HepG2 (cell line): ENCODE results near the gene XRCC5. TPM values are rescaled to one million over a fixed set of nuclear protein-coding genes. Genes with fewer than 3 reads are reported as not detected.
A peak's percentile ranks its signal among the peaks of the same experiment; 100 is the strongest.
"Not testable (repeated sequence)": the region's sequence is repeated elsewhere in the genome, so short reads cannot be mapped to it uniquely, and the experiment has no call there.

Experiments used
- ATAC-seq: fragments of 200-7000 bp; cut with Tn5 transposase; 3 replicates; pipeline ENCODE4 v1.9.1; 2020; ENCODE audit warnings: mild to moderate bottlenecking, moderate library complexity
- BruUV-seq: library from RNA; stranded (reverse); fragments of 400-500 nt; replicated peaks from 2 replicates; lab custom pipeline; 2021; lab: Mats Ljungman, UMichigan
- CTCF ChIA-PET: fragments of 300-600 bp; formaldehyde crosslinking; extraction: SDS; loops from one replicate; lab custom pipeline; 2021; ENCODE audit warnings: low total read pairs, inconsistent platforms, low intra/inter-chr PET ratio; lab: Yijun Ruan, JAX
- POLR2A ChIA-PET: fragments of 350-600 bp; sonication (Branson Sonifier 250); formaldehyde crosslinking; loops from one replicate; lab custom pipeline; 2020; ENCODE audit warnings: antibody characterized with exemption, inconsistent platforms; lab: Yijun Ruan, JAX
- DNase-seq: peaks from one replicate; pipeline ENCODE4 v3.0.0-alpha.2; 2015; ENCODE audit warnings: low spot score
- FAIRE-seq: peaks from 3 replicates; lab custom pipeline; 2011; peaks lifted over from hg19 to GRCh38; lab: Jason Lieb, UNC
- H2AFZ ChIP-seq: one replicate; pipeline ENCODE4 v1.6.1; 2011; ENCODE audit warnings: low read length, inconsistent platforms
- H3K27ac ChIP-seq: fragments of 300-600 bp; 3 replicates; pipeline ENCODE4 v1.8.0; 2011; ENCODE audit warnings: mixed run types, mild to moderate bottlenecking, mixed read lengths, low read length, inconsistent platforms; ENCODE audit not compliant: insufficient read depth; ENCODE audit errors: extremely low read length
- H3K27me3 ChIP-seq, 2 experiments: fragments of 200-600 bp in 1 of 2; 2 replicates in 1 of 2; 3 replicates in 1 of 2; pipeline versions ENCODE4 v1.6.0 to v1.8.0; 2011; ENCODE audit warnings: low read length in 2 of 2, mild to moderate bottlenecking in 2 of 2, moderate library complexity in 2 of 2, inconsistent platforms in 1 of 2; ENCODE audit not compliant: insufficient read depth in 2 of 2, control insufficient read depth in 1 of 2
- H3K36me3 ChIP-seq, 2 experiments: fragments of 200-600 bp in 1 of 2; replicated peaks in 1 of 2; 2 replicates in 1 of 2; 3 replicates in 1 of 2; pipeline versions ENCODE4 v1.5.1 to v1.8.0; 2011; ENCODE audit warnings: low read length in 2 of 2, inconsistent platforms in 1 of 2; ENCODE audit not compliant: insufficient read depth in 2 of 2, control insufficient read depth in 1 of 2
- H3K4me1 ChIP-seq: 2 replicates; pipeline ENCODE4 v1.5.1; 2012; ENCODE audit warnings: low read length, inconsistent platforms; ENCODE audit not compliant: insufficient read depth
- H3K4me2 ChIP-seq: 2 replicates; pipeline ENCODE4 v1.6.0; 2011; ENCODE audit warnings: low read depth, low read length, inconsistent platforms
- H3K4me3 ChIP-seq, 3 experiments: fragments of 200-600 bp in 1 of 3; sonication (generic), shearing (Covaris generic) in 1 of 3; replicated peaks in 1 of 3; 2 replicates each; pipeline ENCODE4 v1.5.1; 2011 to 2016; ENCODE audit warnings: low read length in 3 of 3, inconsistent platforms in 2 of 3, low read depth in 2 of 3, mild to moderate bottlenecking in 2 of 3, control low read depth in 1 of 3, mixed read lengths in 1 of 3; ENCODE audit not compliant: insufficient read depth in 1 of 3
- H3K79me2 ChIP-seq: one replicate; pipeline ENCODE4 v1.6.1; 2011; ENCODE audit warnings: low read length, inconsistent platforms; ENCODE audit not compliant: insufficient read depth
- H3K9ac ChIP-seq: 2 replicates; pipeline ENCODE4 v1.6.0; 2011; ENCODE audit warnings: mild to moderate bottlenecking, low read depth, low read length, inconsistent platforms; ENCODE audit not compliant: insufficient read depth
- H3K9me3 ChIP-seq: 2 replicates; pipeline ENCODE4 v1.5.1; 2012; ENCODE audit warnings: mild to moderate bottlenecking, low read length
- H4K20me1 ChIP-seq: 2 replicates; pipeline ENCODE4 v1.6.0; 2011; ENCODE audit warnings: inconsistent platforms, mild to moderate bottlenecking, low read length, moderate library complexity; ENCODE audit not compliant: insufficient read depth
- RAD21 ChIP-seq: fragments of 450-650 bp; formaldehyde crosslinking; IDR thresholded peaks from 2 replicates; pipeline ENCODE4 v1.5.0; 2020; ENCODE audit warnings: mild to moderate bottlenecking
- SMC3 ChIP-seq: IDR thresholded peaks from 2 replicates; pipeline ENCODE4 v1.6.1; 2011; ENCODE audit warnings: low read length, improper control_type of control experiment
- SP140L ChIP-seq: sonication (generic); formaldehyde crosslinking; IDR thresholded peaks from 2 replicates; pipeline ENCODE4 v1.4.0; 2020; ENCODE audit warnings: missing genetic modification reagents, borderline replicate concordance
- STAG1 ChIP-seq: sonication (generic); formaldehyde crosslinking; IDR thresholded peaks from 2 replicates; pipeline ENCODE4 v1.4.0; 2020; ENCODE audit warnings: missing genetic modification reagents
- ZNF644 ChIP-seq: IDR thresholded peaks from 2 replicates; pipeline ENCODE4 v1.6.1; 2016; ENCODE audit warnings: low read depth
- ZSCAN21 ChIP-seq: sonication (generic); formaldehyde crosslinking; IDR thresholded peaks from 2 replicates; pipeline ENCODE4 v1.8.0; 2022; ENCODE audit warnings: mild to moderate bottlenecking, missing genetic modification reagents, moderate library complexity, borderline replicate concordance
- ZZZ3 ChIP-seq: sonication (generic); formaldehyde crosslinking; IDR thresholded peaks from 2 replicates; pipeline ENCODE4 v1.4.0; 2020; ENCODE audit warnings: missing genetic modification reagents, mild to moderate bottlenecking, borderline replicate concordance
- WGBS: methylation state at CpG from one replicate; pipeline ENCODE4 v1.1.6; 2017; ENCODE audit warnings: low lambda C conversion rate; 5-methylcytosine and 5-hydroxymethylcytosine counted together
- in situ Hi-C: cut with HindIII; loops from 2 replicates; pipeline ENCODE4 v1.10.0; 2017; ENCODE audit warnings: low pct_unique_long_range_greater_than_20kb; ENCODE audit not compliant: extremely low pct_ligation_motif_present
- intact Hi-C: fragments of 100-400 bp; cut with micrococcal nuclease; formaldehyde crosslinking; loops from one replicate; pipeline ENCODE4 v1.10.0; 2022; ENCODE audit not compliant: unreplicated experiment
- polyA plus RNA-seq, 8 experiments: library from polyadenylated mRNA; depleted of rRNA in 3 of 8; stranded (reverse) in 7 of 8; unstranded in 1 of 8; fragments of >200 nt; fragmentation: Illumina TruSeq in 4 of 8; extraction: Trizol in 4 of 8; gene quantifications; 2 replicates each; pipeline versions ENCODE4 v1.2.1 to v1.2.3, GENCODE V29; 2011 to 2016; ENCODE audit warnings: low read depth in 4 of 8, missing spikeins in 1 of 8, mixed read lengths in 1 of 8; ENCODE audit not compliant: insufficient read depth in 1 of 8
- total RNA-seq, 5 experiments: library from RNA; depleted of rRNA; stranded (reverse); fragments of >200 nt; fragmentation: Illumina TruSeq; extraction: Trizol; gene quantifications; 2 replicates each; pipeline ENCODE4 v1.2.3, GENCODE V29; 2016; ENCODE audit warnings: low read depth in 1 of 5
- TF ChIP-seq, protein P1 (sequence below): sonication (generic); formaldehyde crosslinking; IDR thresholded peaks from 2 replicates; pipeline ENCODE4 v1.5.0; 2020; ENCODE audit warnings: mild to moderate bottlenecking, missing genetic modification reagents, moderate library complexity
- TF ChIP-seq, protein P2 (sequence below): sonication (generic); formaldehyde crosslinking; IDR thresholded peaks from 2 replicates; pipeline ENCODE4 v1.5.1; 2020; ENCODE audit warnings: missing genetic modification reagents, mild to moderate bottlenecking, borderline replicate concordance

The XRCC5 gene
- total and polyA plus RNA-seq, 2 of the 13 experiments (the other 11 are each of a cell fraction or from before 2014, with no cell fraction given), result 264 to 454 TPM

DNA sequence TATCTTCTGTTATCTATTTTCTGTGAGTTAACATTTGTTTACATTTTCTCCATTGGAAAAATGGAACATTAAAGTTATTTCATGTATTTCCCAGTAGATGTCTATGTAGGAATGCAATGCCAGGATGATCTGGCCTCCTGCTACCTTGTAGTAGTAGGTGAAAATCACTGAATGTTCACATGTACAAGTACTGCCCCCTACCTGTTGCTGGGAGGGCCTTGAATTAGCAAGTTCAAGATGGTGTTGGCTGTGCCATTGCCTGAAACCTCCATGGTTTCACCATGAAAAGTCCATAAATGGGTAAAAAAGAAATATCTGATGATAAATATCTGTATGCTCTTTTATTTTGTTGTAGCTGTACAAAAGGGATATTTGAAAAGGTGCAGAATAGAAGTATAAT is 30.7 kb downstream of the XRCC5 start:
- FAIRE-seq, result peak; percentile 8
- peaks cover 45 to 91% of the 10 kb centered on the region in 2 experiments for H3K36me3 ChIP-seq

DNA sequence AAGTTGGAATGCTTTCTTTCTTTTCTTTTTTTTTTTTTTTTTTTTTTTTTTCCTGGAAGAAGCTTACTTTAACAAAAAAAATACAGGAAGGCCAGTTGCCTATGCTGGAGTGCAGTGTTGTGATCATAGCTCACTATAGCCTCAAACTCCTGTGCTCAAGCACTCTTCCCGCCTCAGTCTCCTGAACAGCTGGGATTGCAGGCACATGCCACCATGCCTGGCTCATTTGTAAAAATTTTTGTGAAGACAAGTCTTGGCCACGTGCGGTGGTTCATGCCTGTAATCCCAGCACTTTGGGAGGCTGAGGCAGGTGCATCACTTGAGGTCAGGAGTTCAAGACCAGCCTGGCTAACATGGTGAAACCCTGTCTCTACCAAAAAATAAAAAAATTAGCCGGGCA is 32.4 kb downstream of the XRCC5 start:
- BruUV-seq, H3K9me3 ChIP-seq, H3K4me1 ChIP-seq, H2AFZ ChIP-seq, CTCF ChIA-PET, H3K27ac ChIP-seq, H3K4me3 ChIP-seq, in situ Hi-C loops, FAIRE-seq, ATAC-seq, H4K20me1 ChIP-seq, H3K27me3 ChIP-seq, DNase-seq, H3K4me2 ChIP-seq, H3K9ac ChIP-seq, H3K79me2 ChIP-seq: not testable (repeated sequence)
- WGBS, result 95% methylated on average over 4 of the region's 4 CpGs
- intact Hi-C loops, result loop anchor here (2.0 kb wide), 1 partner anchor 31 kb away; no protein-coding TSS in a partner anchor
- POLR2A ChIA-PET, result interaction anchor here (0.6 kb wide), 1 partner anchor 106 kb away, joined by 4 read pairs; no protein-coding TSS in a partner anchor
- peaks cover 46 to 92% of the 10 kb centered on the region in 2 experiments for H3K36me3 ChIP-seq

More for the DNA sequence above, 30.7 kb downstream of the XRCC5 start:
- Histone ChIP-seq H3K27ac (no peak overlapping the region), H3K4me2 (no peak overlapping the region), H2AFZ (no peak overlapping the region), H3K27me3 (no peaks in the 10 kb centered on the region), H3K79me2 (no peaks in the 10 kb centered on the region), H3K4me3 (no peak overlapping the region), H3K9ac (no peak overlapping the region), H3K4me1 (no peaks in the 10 kb centered on the region), H3K9me3 (no peaks in the 10 kb centered on the region), H4K20me1 (no peaks in the 10 kb centered on the region)
- TF ChIP-seq, protein P1, sequence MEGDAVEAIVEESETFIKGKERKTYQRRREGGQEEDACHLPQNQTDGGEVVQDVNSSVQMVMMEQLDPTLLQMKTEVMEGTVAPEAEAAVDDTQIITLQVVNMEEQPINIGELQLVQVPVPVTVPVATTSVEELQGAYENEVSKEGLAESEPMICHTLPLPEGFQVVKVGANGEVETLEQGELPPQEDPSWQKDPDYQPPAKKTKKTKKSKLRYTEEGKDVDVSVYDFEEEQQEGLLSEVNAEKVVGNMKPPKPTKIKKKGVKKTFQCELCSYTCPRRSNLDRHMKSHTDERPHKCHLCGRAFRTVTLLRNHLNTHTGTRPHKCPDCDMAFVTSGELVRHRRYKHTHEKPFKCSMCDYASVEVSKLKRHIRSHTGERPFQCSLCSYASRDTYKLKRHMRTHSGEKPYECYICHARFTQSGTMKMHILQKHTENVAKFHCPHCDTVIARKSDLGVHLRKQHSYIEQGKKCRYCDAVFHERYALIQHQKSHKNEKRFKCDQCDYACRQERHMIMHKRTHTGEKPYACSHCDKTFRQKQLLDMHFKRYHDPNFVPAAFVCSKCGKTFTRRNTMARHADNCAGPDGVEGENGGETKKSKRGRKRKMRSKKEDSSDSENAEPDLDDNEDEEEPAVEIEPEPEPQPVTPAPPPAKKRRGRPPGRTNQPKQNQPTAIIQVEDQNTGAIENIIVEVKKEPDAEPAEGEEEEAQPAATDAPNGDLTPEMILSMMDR (CRISPR knock-in tag), result peak; percentile 70
- 0 out of 2 replicates have a peak, but pooled peaks have one; percentile 76 for TF ChIP-seq SP140L (CRISPR knock-in tag)
- TF ChIP-seq, protein P2, sequence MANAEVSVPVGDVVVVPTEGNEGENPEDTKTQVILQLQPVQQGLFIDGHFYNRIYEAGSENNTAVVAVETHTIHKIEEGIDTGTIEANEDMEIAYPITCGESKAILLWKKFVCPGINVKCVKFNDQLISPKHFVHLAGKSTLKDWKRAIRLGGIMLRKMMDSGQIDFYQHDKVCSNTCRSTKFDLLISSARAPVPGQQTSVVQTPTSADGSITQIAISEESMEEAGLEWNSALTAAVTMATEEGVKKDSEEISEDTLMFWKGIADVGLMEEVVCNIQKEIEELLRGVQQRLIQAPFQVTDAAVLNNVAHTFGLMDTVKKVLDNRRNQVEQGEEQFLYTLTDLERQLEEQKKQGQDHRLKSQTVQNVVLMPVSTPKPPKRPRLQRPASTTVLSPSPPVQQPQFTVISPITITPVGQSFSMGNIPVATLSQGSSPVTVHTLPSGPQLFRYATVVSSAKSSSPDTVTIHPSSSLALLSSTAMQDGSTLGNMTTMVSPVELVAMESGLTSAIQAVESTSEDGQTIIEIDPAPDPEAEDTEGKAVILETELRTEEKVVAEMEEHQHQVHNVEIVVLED (CRISPR knock-in tag), result 0 out of 2 replicates have a peak, but pooled peaks have one; percentile 27
- TF ChIP-seq ZNF644, result 0 out of 2 replicates have a peak, but pooled peaks have one; percentile 54
- no peak for TF ChIP-seq ZSCAN21 (CRISPR knock-in tag)
- TF ChIP-seq RAD21 (CRISPR knock-in tag), result peak; percentile 54; the same call in 1 of the 2 replicates
- peak; percentile 74 for TF ChIP-seq STAG1 (CRISPR knock-in tag)
- TF ChIP-seq SMC3, result peak; percentile 36; the same call in 1 of the 2 replicates
- TF ChIP-seq ZZZ3 (CRISPR knock-in tag), result no peak
- peak; percentile 61 for DNase-seq
- ChIA-PET CTCF (interaction anchor here (1.3 to 1.7 kb wide), 2 partner anchors 76 to 106 kb away, joined by 7 to 8 read pairs; no protein-coding TSS in a partner anchor), POLR2A (no interaction called here)
- peak; percentile 89 for ATAC-seq
- intact Hi-C loops (loop anchor here (1.0 to 2.0 kb wide), 2 partner anchors 29 to 106 kb away; no protein-coding TSS in a partner anchor), in situ Hi-C loops (no loop called here)
- BruUV-seq, result no TSS peak
